Measurements from ENCODE around the gene ILDR1.

Gene ILDR1

DNA sequence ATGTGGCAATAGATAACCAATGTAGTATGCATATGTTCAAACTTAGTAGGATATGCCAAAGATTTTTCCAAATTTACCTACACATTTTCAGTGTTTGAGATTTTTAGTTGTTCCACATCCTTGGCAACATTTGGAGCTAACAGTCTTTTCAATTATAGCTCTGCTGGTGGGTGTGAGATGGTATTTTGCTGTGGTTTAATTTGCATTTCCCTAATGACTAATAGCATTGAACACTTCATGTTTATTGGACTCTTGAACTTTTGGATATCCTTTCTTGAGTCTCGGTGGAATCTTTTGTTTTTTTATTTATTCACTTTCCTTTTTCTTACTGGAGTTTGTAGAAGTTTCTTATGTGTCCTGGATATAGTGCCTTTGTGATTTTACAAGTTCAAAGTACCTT lies 11.0 kb upstream of the ILDR1 start:
- H3K9me3 ChIP-seq = no peaks in the 10 kb centered on the region
- H3K4me3 ChIP-seq (ENCODE audit: low read depth, low read length) = no peak overlapping the region
- no peak for TF ChIP-seq CTCF (IDR thresholded peaks at IDR 0.05; ENCODE audit: low read depth, low read length)
- H3K27me3 ChIP-seq = peaks cover 6% of the 10 kb centered on the region
- no peak for DNase-seq
- no peaks in the 10 kb centered on the region for H3K4me1 ChIP-seq
- H3K36me3 ChIP-seq = no peaks in the 10 kb centered on the region

- no peak overlapping the region for H3K4me3 ChIP-seq (ENCODE audit: low read depth, low read length)
- no peak for TF ChIP-seq CTCF (IDR thresholded peaks at IDR 0.05; ENCODE audit: low read depth, low read length)
- peaks cover 10% of the 10 kb centered on the region for H3K27me3 ChIP-seq
- no peaks in the 10 kb centered on the region for H3K4me1 ChIP-seq
- no peaks in the 10 kb centered on the region for H3K36me3 ChIP-seq
- DNase-seq = no peak
- H3K9me3 ChIP-seq = no peaks in the 10 kb centered on the region
These were observed 10.5 kb upstream of the ILDR1 start for GRCh38 chr3:122032531-122032930.

DNA sequence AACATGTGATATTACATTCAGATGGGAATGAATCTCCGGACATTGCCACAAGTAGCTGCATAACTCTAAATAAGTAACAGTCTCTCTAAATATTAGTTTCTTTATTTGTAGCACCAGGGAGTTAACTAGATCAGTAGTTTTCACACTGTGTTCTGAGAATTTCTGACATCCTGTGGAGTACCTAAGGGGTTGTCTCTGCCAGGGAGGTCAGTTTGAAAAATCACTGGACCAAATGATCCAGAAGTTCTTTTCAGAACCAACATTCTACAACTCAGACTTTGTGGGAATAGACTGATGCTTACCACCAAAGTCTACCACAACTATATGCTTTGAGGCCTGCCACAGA lies 9.0 kb upstream of the ILDR1 start:
- DNase-seq = no peak
- TF ChIP-seq CTCF (IDR thresholded peaks at IDR 0.05; ENCODE audit: low read depth, low read length) = no peak
- H3K9me3 ChIP-seq = no peaks in the 10 kb centered on the region
- H3K4me3 ChIP-seq (ENCODE audit: low read depth, low read length) = no peak overlapping the region
- no peaks in the 10 kb centered on the region for H3K4me1 ChIP-seq
- no peaks in the 10 kb centered on the region for H3K36me3 ChIP-seq
- H3K27me3 ChIP-seq = peaks cover 15% of the 10 kb centered on the region

DNA sequence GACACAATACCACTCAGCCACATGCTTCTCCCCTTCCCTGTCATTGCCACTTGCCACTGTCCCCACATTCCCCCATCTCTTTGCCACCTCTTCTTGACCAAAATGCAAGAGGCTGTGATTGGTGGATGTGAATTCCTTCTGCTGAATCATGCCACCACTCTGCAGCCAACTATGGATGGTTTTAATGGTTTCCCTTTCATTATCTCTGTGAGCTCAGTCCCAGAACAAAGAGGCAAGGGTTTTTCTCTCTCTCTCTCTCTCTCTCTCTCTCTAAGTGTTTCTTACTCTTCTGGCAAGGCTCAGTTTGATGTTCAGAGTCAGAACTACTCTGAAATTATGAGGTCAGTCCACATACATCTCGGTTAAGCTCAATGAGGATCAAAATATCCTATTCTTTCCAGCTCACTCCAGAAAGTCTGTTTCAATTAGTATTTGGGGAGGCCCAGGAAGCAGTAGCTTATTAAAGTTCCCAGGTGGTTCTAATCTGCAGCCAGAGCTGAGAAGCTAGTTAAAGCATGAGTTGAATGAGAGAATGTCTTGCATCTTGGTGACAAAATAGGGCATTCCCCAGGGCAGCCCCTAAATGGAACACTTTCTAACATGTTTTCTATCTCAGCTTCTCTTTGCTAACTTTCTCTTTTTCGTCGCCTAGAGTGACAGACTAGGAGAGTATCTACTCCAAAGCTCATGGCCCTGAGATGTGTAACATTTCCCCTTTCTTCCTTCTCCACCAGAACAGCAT lies 8.5 kb upstream of the ILDR1 start:
- H3K9me3 ChIP-seq = no peaks in the 10 kb centered on the region
- H3K27me3 ChIP-seq = peaks cover 19% of the 10 kb centered on the region
- TF ChIP-seq CTCF (IDR thresholded peaks at IDR 0.05; ENCODE audit: low read depth, low read length) = no peak
- H3K36me3 ChIP-seq = no peaks in the 10 kb centered on the region
- no peak for DNase-seq
- no peaks in the 10 kb centered on the region for H3K4me1 ChIP-seq
- H3K4me3 ChIP-seq (ENCODE audit: low read depth, low read length) = no peak overlapping the region

DNA sequence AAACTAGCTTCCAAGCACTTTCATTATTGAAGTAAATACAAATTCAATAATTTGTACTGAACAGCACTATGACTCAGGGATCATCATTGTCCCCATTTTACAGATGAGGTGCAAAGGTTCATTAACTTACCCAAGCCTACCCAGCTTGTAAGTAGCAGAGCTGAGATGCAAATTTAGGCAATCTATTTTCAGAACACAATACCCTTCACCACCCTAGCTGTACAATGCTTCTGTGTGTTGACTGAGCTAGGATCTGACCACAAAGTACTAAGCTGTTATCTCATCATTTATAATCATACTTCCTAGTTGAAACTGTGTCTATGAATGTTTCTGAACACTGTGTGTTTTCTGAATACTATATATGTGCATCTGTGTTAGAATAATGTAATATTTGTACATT lies 3.2 kb upstream of the ILDR1 start:
- Histone ChIP-seq H3K4me3 (ENCODE audit: low read depth, low read length) (no peak overlapping the region), H3K9me3 (no peaks in the 10 kb centered on the region), H3K4me1 (no peaks in the 10 kb centered on the region), H3K36me3 (no peaks in the 10 kb centered on the region), H3K27me3 (peaks cover 30% of the 10 kb centered on the region)
- no peak for DNase-seq
- TF ChIP-seq CTCF (IDR thresholded peaks at IDR 0.05; ENCODE audit: low read depth, low read length) = no peak

- peaks cover 30% of the 10 kb centered on the region for H3K27me3 ChIP-seq
- H3K4me1 ChIP-seq = no peaks in the 10 kb centered on the region
These were observed 2.8 kb upstream of the ILDR1 start for GRCh38 chr3:122024800-122025199.

More at GRCh38 chr3:122024800-122025199, 2.8 kb upstream of the ILDR1 start:
- TF ChIP-seq CTCF (IDR thresholded peaks at IDR 0.05; ENCODE audit: low read depth, low read length) = no peak
- Histone ChIP-seq H3K36me3 (no peaks in the 10 kb centered on the region), H3K4me3 (ENCODE audit: low read depth, low read length) (no peak overlapping the region), H3K9me3 (no peaks in the 10 kb centered on the region)
- no peak for DNase-seq
